Mesendoderm (in vitro differentiated cells): Measurements from ENCODE around the gene ALKBH4.
"Not testable (repeated sequence)": the region's sequence is repeated elsewhere in the genome, so short reads cannot be mapped to it uniquely, and the experiment has no call there.

Experiments
- DNase-seq: peaks from one replicate; pipeline ENCODE4 v3.0.0; 2013
- H2AK5ac ChIP-seq: 2 replicates; pipeline ENCODE4 v1.6.1; 2013; ENCODE audit warnings: low read length, inconsistent platforms
- H2BK120ac ChIP-seq: 2 replicates; pipeline ENCODE4 v1.6.1; 2013; ENCODE audit warnings: low read depth, mild to moderate bottlenecking, low read length, moderate library complexity, mixed read lengths
- H2BK15ac ChIP-seq: replicated peaks from 2 replicates; pipeline ENCODE4 v1.6.1; 2013; ENCODE audit warnings: low read depth, mild to moderate bottlenecking, moderate library complexity
- H2BK5ac ChIP-seq: 2 replicates; pipeline ENCODE4 v1.6.1; 2013; ENCODE audit warnings: low read length, inconsistent platforms
- H3K18ac ChIP-seq: 2 replicates; pipeline ENCODE4 v1.6.1; 2013; ENCODE audit warnings: mild to moderate bottlenecking, low read length, mixed read lengths
- H3K23ac ChIP-seq: one replicate; pipeline ENCODE4 v1.6.1; 2013; ENCODE audit warnings: low read length
- H3K27ac ChIP-seq: 2 replicates; pipeline ENCODE4 v1.5.1; 2013; ENCODE audit warnings: low read depth, mild to moderate bottlenecking, inconsistent platforms, low read length, moderate library complexity
- H3K27me3 ChIP-seq: 2 replicates; pipeline ENCODE4 v1.6.1; 2013; ENCODE audit warnings: low read length, control low read depth, mild to moderate bottlenecking, inconsistent platforms; ENCODE audit not compliant: insufficient read depth, poor library complexity
- H3K36me3 ChIP-seq: 2 replicates; pipeline ENCODE4 v1.6.1; 2013; ENCODE audit warnings: low read length, inconsistent platforms; ENCODE audit not compliant: control insufficient read depth, insufficient read depth
- H3K4ac ChIP-seq: one replicate; pipeline ENCODE4 v1.6.1; 2013; ENCODE audit warnings: low read depth, mild to moderate bottlenecking, low read length, moderate library complexity
- H3K4me1 ChIP-seq: 2 replicates; pipeline ENCODE4 v1.6.1; 2013; ENCODE audit warnings: low read depth, low read length, inconsistent platforms; ENCODE audit not compliant: control insufficient read depth
- H3K4me2 ChIP-seq: 2 replicates; pipeline ENCODE4 v1.6.1; 2013; ENCODE audit warnings: low read length
- H3K4me3 ChIP-seq: 2 replicates; pipeline ENCODE4 v1.5.1; 2013; ENCODE audit warnings: mild to moderate bottlenecking, low read length
- H3K56ac ChIP-seq: one replicate; pipeline ENCODE4 v1.6.1; 2013; ENCODE audit warnings: low read length
- H3K79me1 ChIP-seq: 2 replicates; pipeline ENCODE4 v1.6.1; 2013; ENCODE audit warnings: low read length, inconsistent platforms
- H3K79me2 ChIP-seq: 2 replicates; pipeline ENCODE4 v1.6.1; 2013; ENCODE audit warnings: mild to moderate bottlenecking, low read length; ENCODE audit not compliant: control insufficient read depth, insufficient read depth
- H3K9ac ChIP-seq: 2 replicates; pipeline ENCODE4 v1.6.1; 2013; ENCODE audit warnings: low read length, inconsistent platforms
- H4K5ac ChIP-seq: one replicate; pipeline ENCODE4 v1.6.1; 2013; ENCODE audit warnings: low read length
- H4K8ac ChIP-seq: one replicate; pipeline ENCODE4 v1.6.1; 2013; ENCODE audit warnings: low read depth, mild to moderate bottlenecking, control low read depth, low read length, moderate library complexity
- WGBS: extraction: QIAGEN DNeasy Blood & Tissue Kit; methylation state at CpG from one replicate; pipeline ENCODE4 v1.1.7; 2013; ENCODE audit warnings: low lambda C conversion rate, missing lambda C conversion rate; ENCODE audit not compliant: insufficient coverage; ENCODE audit errors: extremely low coverage; 5-methylcytosine and 5-hydroxymethylcytosine counted together

The ALKBH4 gene

DNA sequence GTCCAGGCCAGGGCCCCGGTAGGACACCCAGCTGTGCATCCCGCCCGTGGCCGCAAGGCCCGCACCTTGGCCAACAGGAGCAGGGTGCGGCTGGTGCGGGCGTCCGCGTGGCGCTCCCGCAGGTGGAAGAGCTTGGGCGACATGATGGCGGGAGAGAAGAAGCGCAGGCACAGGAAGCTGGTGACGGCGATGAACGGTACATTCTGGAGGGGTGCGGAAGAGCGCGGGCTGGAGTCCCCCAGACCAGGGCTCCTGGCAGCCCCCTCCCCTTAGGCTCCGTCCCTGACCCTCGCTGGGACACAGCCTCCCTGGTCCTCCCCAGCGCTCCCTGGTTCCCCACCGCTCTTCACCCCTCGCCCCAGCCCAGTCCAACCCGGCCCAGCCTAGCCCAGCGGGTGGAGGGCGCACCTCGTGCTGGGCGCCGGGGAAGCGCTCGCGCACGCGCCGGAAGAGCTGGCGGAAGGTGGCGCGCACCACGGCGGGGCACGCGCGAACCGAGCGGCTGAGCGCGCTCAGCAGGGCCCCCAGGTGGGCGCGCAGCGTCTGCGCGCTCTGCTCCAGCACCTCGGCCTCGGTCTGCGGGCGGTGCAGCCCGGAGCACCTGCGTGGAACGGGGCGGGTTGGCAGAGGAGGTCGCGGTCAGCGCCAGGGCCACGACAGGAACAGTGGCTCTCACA lies 29.9 kb upstream of the ALKBH4 start:
- not testable (repeated sequence) for H4K8ac ChIP-seq, H3K9ac ChIP-seq, H2BK15ac ChIP-seq, H3K4me3 ChIP-seq, H3K36me3 ChIP-seq, H3K18ac ChIP-seq, H4K5ac ChIP-seq, H3K4me1 ChIP-seq, H3K4me2 ChIP-seq, H3K56ac ChIP-seq, H2BK5ac ChIP-seq, H3K23ac ChIP-seq, H3K79me1 ChIP-seq, H3K27me3 ChIP-seq, H2AK5ac ChIP-seq, H3K4ac ChIP-seq, DNase-seq, H2BK120ac ChIP-seq, H3K79me2 ChIP-seq, H3K27ac ChIP-seq
- no CpG with 5 or more reads among the region's 67 CpGs for WGBS

DNA sequence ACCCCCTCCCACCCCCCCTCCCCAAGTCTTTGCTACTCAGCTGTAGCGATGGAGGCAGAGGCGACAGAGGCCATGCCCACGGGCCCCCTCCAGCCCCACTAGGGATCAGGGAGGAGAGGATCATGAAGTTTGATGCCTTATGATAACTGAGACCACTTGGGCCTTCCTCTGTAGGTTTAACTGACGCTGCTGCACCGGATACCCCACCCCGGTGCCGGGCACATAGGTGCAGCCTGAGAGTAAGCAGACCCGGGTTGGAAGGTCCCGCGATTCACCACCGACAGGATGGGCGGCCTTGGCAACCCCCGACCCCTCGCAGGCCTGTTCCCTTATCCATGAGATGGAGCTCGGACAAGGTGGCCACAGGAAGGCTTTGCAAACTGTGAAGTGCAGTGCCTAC lies 29.4 kb upstream of the ALKBH4 start:
- not testable (repeated sequence) for H2BK5ac ChIP-seq, H3K36me3 ChIP-seq, H3K4me1 ChIP-seq, H3K9ac ChIP-seq, H3K4ac ChIP-seq, H3K18ac ChIP-seq, H3K4me3 ChIP-seq, H4K5ac ChIP-seq, H2AK5ac ChIP-seq, DNase-seq, H3K27ac ChIP-seq, H3K23ac ChIP-seq, H3K79me1 ChIP-seq, H2BK120ac ChIP-seq, H3K27me3 ChIP-seq, H4K8ac ChIP-seq, H3K79me2 ChIP-seq, H2BK15ac ChIP-seq, H3K4me2 ChIP-seq, H3K56ac ChIP-seq
- no CpG with 5 or more reads among the region's 15 CpGs for WGBS

DNA sequence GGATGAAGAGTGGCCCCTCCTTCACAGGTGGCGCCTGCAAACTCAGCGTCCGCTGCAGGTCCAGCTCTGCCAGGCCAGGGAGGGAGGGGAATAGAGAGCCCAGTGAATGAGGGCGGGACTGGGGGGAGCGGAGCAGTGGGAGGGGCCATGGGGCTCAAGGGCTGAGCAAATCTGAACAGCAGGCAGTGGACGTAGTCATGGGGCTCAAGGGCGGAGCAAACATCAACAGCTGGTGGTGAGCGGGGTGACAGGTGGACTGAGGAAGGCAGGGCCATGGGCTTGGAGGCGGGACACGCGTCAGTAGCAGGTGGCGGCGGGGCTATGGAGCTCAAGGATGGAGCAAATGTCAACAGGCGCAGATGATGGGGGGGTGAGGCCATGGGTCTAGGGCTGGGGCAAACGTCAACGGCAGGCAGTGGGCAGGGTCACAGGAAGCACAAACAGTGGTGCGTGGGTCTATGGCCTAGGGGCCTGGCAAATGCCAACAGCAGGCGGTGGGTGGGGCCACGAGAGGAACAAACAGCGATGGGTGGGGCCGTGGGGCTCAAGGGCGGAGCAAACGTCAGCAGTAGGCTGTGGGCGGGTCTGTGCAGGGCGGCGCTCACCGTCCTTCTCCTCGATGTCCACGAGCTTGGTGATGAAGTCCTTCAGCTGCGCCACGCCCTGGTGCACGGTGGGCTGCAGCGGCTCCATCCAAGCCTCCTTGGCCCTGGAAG lies 28.7 kb upstream of the ALKBH4 start:
- H3K9ac ChIP-seq, H3K27ac ChIP-seq, H3K18ac ChIP-seq, H3K4me3 ChIP-seq, H2AK5ac ChIP-seq, H3K79me1 ChIP-seq, H3K27me3 ChIP-seq, H3K79me2 ChIP-seq, H3K4me1 ChIP-seq, H3K36me3 ChIP-seq, H2BK5ac ChIP-seq, DNase-seq, H4K5ac ChIP-seq, H2BK120ac ChIP-seq, H3K56ac ChIP-seq, H3K4ac ChIP-seq, H3K23ac ChIP-seq, H4K8ac ChIP-seq, H3K4me2 ChIP-seq, H2BK15ac ChIP-seq: not testable (repeated sequence)
- WGBS, result no CpG with 5 or more reads among the region's 33 CpGs

DNA sequence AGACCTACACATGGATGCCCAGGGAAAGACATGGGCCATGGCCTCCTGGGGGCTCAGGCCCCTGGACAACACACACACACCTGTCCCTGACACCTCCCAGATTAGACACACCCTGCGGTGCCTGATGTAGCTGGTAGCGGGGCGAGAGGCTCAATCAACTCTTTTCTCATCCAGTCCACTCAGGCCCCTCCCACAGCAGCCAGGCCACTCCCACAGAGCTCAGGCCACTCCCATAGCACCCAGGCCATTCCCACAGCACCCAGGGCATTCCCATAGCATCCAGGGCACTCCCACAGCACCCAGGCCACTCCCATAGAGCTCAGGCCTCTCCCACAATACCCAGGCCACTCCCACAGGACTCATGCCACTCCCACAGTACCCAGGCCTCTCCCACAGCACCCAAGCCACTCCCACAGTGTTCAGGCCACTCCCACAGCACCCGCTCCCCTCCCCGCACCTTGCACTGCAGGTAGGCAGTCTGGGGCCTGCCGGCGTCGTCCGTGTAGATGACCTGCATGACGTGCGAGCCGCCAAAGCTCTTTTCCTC lies 25.9 kb upstream of the ALKBH4 start:
- not testable (repeated sequence) for H4K5ac ChIP-seq, H3K4me3 ChIP-seq, DNase-seq, H3K56ac ChIP-seq, H3K79me1 ChIP-seq, H2AK5ac ChIP-seq, H2BK5ac ChIP-seq, H2BK15ac ChIP-seq, H3K23ac ChIP-seq, H3K79me2 ChIP-seq, H4K8ac ChIP-seq, H3K4me2 ChIP-seq, H3K18ac ChIP-seq, H3K4ac ChIP-seq, H2BK120ac ChIP-seq, H3K27me3 ChIP-seq, H3K9ac ChIP-seq, H3K27ac ChIP-seq, H3K4me1 ChIP-seq, H3K36me3 ChIP-seq
- WGBS, result no CpG with 5 or more reads among the region's 12 CpGs

DNA sequence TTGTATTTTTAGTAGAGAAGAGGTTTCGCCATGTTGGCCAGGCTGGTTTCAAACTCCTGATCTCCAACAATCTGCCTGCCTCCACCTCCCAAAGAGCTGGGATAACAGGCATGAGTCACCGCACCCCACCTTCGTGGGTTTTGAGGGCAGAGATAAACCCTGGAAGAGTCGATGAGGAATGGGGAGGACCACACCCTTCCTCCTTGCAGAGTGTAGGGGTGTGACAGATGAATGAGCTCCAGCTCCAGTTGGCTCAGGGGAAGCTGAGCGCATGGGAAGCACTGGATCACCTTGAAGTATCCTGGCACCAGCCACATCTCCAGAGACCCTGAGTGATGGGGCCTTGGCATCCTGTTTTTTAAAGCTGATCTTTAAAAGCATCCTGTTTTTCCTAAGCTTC lies 19.7 kb upstream of the ALKBH4 start:
- no CpG with 5 or more reads among the region's 5 CpGs for WGBS
- not testable (repeated sequence) for H3K56ac ChIP-seq, H3K18ac ChIP-seq, H3K79me1 ChIP-seq, H3K4me3 ChIP-seq, H3K23ac ChIP-seq, H3K27ac ChIP-seq, H3K36me3 ChIP-seq, H3K79me2 ChIP-seq, H2BK15ac ChIP-seq, H3K4ac ChIP-seq, H3K9ac ChIP-seq, H2BK5ac ChIP-seq, H3K4me1 ChIP-seq, H4K8ac ChIP-seq, H2AK5ac ChIP-seq, H4K5ac ChIP-seq, H3K4me2 ChIP-seq, DNase-seq, H2BK120ac ChIP-seq, H3K27me3 ChIP-seq
